Kidney glomerular epithelial cell (primary cell): ENCODE results near the gene VAV2.

ENCODE experiments used
- DNase-seq: peaks from one replicate; lab custom pipeline; 2025; lab: John Stamatoyannopoulos, UW

The VAV2 gene

GRCh38 chr9:133851693-133852092 lies 140.4 kb downstream of the VAV2 start:
- no peak for DNase-seq

GRCh38 chr9:133850937-133851336 lies 141.2 kb downstream of the VAV2 start:
- no peak for DNase-seq

- no peak for DNase-seq
Observed at GRCh38 chr9:133850161-133850560, 142.0 kb downstream of the VAV2 start.

GRCh38 chr9:133849110-133849670 lies 142.9 kb downstream of the VAV2 start:
- DNase-seq = no peak

GRCh38 chr9:133848471-133849109 lies 143.5 kb downstream of the VAV2 start:
- DNase-seq = no peak

- no peak for DNase-seq
Observed at GRCh38 chr9:133846483-133847090, 145.5 kb downstream of the VAV2 start.

- no peak for DNase-seq
Observed at GRCh38 chr9:133845440-133845839, 146.7 kb downstream of the VAV2 start.

GRCh38 chr9:133844881-133845410 lies 147.2 kb downstream of the VAV2 start:
- no peak for DNase-seq

GRCh38 chr9:133844398-133844784 lies 147.7 kb downstream of the VAV2 start:
- DNase-seq = no peak

- DNase-seq = no peak
Observed at GRCh38 chr9:133843751-133844397, 148.2 kb downstream of the VAV2 start.

GRCh38 chr9:133843250-133843649 lies 148.9 kb downstream of the VAV2 start:
- DNase-seq = no peak

GRCh38 chr9:133842721-133843227 lies 149.3 kb downstream of the VAV2 start:
- no peak for DNase-seq

- DNase-seq = no peak
Observed at GRCh38 chr9:133842174-133842573, 149.9 kb downstream of the VAV2 start.

GRCh38 chr9:133841167-133841812 lies 150.8 kb downstream of the VAV2 start:
- no peak for DNase-seq

- DNase-seq = no peak
Observed at GRCh38 chr9:133839822-133840329, 152.2 kb downstream of the VAV2 start.

GRCh38 chr9:133838859-133839507 lies 153.1 kb downstream of the VAV2 start:
- no peak for DNase-seq

GRCh38 chr9:133837627-133838597 lies 154.2 kb downstream of the VAV2 start:
- DNase-seq = no peak

GRCh38 chr9:133836818-133837217 lies 155.3 kb downstream of the VAV2 start:
- DNase-seq = no peak

- DNase-seq = no peak
Observed at GRCh38 chr9:133836001-133836758, 155.9 kb downstream of the VAV2 start.
